Osteocyte (in vitro differentiated cells): ENCODE measurements around the gene PDE11A. TPM values are rescaled to one million over a fixed set of nuclear protein-coding genes. Genes with fewer than 3 reads are reported as not detected.

ENCODE experiments used
- DNase-seq: peaks from one replicate; pipeline ENCODE4 v3.0.0; 2021; ENCODE audit warnings: mixed read lengths; ENCODE audit not compliant: unreplicated experiment; ENCODE audit errors: extremely low spot score
- H3K27ac Mint-ChIP-seq: one replicate; pipeline ENCODE4 v1.8.0; 2021; ENCODE audit warnings: mild to moderate bottlenecking, mixed read lengths; ENCODE audit not compliant: unreplicated experiment
- H3K27me3 Mint-ChIP-seq: one replicate; pipeline ENCODE4 v1.8.0; 2021; ENCODE audit warnings: mixed read lengths; ENCODE audit not compliant: unreplicated experiment
- H3K36me3 Mint-ChIP-seq: one replicate; pipeline ENCODE4 v1.8.0; 2021; ENCODE audit warnings: mixed read lengths; ENCODE audit not compliant: unreplicated experiment
- H3K4me1 Mint-ChIP-seq: one replicate; pipeline ENCODE4 v1.8.0; 2021; ENCODE audit warnings: mixed read lengths; ENCODE audit not compliant: unreplicated experiment
- H3K4me3 Mint-ChIP-seq: one replicate; pipeline ENCODE4 v1.8.0; 2021; ENCODE audit warnings: mild to moderate bottlenecking, moderate library complexity, mixed read lengths; ENCODE audit not compliant: unreplicated experiment
- H3K9me3 Mint-ChIP-seq: one replicate; pipeline ENCODE4 v1.8.0; 2021; ENCODE audit warnings: mixed read lengths; ENCODE audit not compliant: unreplicated experiment
- CTCF ChIP-seq: fragments of 200-600 bp; sonication (generic); IDR thresholded peaks from 2 replicates; pipeline ENCODE4 v1.5.0; 2021; ENCODE audit warnings: antibody characterized with exemption, mild to moderate bottlenecking, moderate library complexity
- long read RNA-seq: library from polyadenylated mRNA; unstranded; transcript quantifications from one replicate; pipeline ENCODE4 v2.0.0, GENCODE V29; 2021
- total RNA-seq: library from RNA; stranded (reverse); gene quantifications from 2 replicates; pipeline ENCODE4 v1.2.1, GENCODE V29; 2021

Gene PDE11A
- 0.05 TPM in 1 of 2 replicates, not detected in the other for total RNA-seq
- long read RNA-seq, partial matches to known transcripts, result 0 of 1 reads
- long read RNA-seq, other reads (novel, unspliced or antisense), result 1 of 1 reads

- peak; percentile 88 for DNase-seq
- peak within 1 kb of the TSS; percentile 57 for H3K27ac Mint-ChIP-seq
- peak within 1 kb of the TSS; percentile 83 for H3K4me3 Mint-ChIP-seq
- H3K36me3 Mint-ChIP-seq, result no peaks in the 10 kb centered on the region
- TF ChIP-seq CTCF, result no peak
- H3K4me1 Mint-ChIP-seq, result peaks cover 12% of the 10 kb centered on the region
- no peaks in the 10 kb centered on the region for H3K9me3 Mint-ChIP-seq
- H3K27me3 Mint-ChIP-seq, result peaks cover 64% of the 10 kb centered on the region
Measured at GRCh38 chr2:178072383-178073301, at the start of gene PDE11A. TSS of gene PDE11A (minus strand) at chr2:178072777. CDS start at chr2:178072437, 340 bp downstream.

GRCh38 chr2:178119179-178119922 is 46.8 kb upstream of the PDE11A start:
- H3K27ac Mint-ChIP-seq, result no peak overlapping the region
- no peak for TF ChIP-seq CTCF

GRCh38 chr2:178117725-178118124 is 45.1 kb upstream of the PDE11A start:
- no peak overlapping the region for H3K4me3 Mint-ChIP-seq

More at GRCh38 chr2:178119179-178119922, 46.8 kb upstream of the PDE11A start:
- H3K4me1 Mint-ChIP-seq, result no peaks in the 10 kb centered on the region
- no peaks in the 10 kb centered on the region for H3K9me3 Mint-ChIP-seq
- peaks cover 31% of the 10 kb centered on the region for H3K36me3 Mint-ChIP-seq
- no peak for DNase-seq
- H3K4me3 Mint-ChIP-seq, result no peak overlapping the region
- H3K27me3 Mint-ChIP-seq, result no peaks in the 10 kb centered on the region

GRCh38 chr2:178115271-178115670 is 42.7 kb upstream of the PDE11A start:
- Mint-ChIP-seq H3K36me3 (peaks cover 7% of the 10 kb centered on the region), H3K4me3 (no peak overlapping the region), H3K4me1 (peaks cover 13% of the 10 kb centered on the region), H3K9me3 (no peaks in the 10 kb centered on the region), H3K27me3 (no peaks in the 10 kb centered on the region), H3K27ac (no peak overlapping the region)
- TF ChIP-seq CTCF, result no peak
- DNase-seq, result no peak

More at GRCh38 chr2:178117725-178118124, 45.1 kb upstream of the PDE11A start:
- Mint-ChIP-seq H3K27me3 (no peaks in the 10 kb centered on the region), H3K27ac (no peak overlapping the region), H3K9me3 (no peaks in the 10 kb centered on the region), H3K4me1 (peaks cover 8% of the 10 kb centered on the region), H3K36me3 (peaks cover 20% of the 10 kb centered on the region)
- DNase-seq, result no peak
- TF ChIP-seq CTCF, result no peak
